ENCODE data around the gene LMBR1L.

The LMBR1L gene

GRCh38 chr12:49051373-49051764 lies 59.3 kb downstream of the LMBR1L start:
- no peak for FAIRE-seq
- DNase-seq (ENCODE audit: insufficient read length, low spot score), result no peak
- no peak for TF ChIP-seq CTCF (IDR thresholded peaks at IDR 0.05; ENCODE audit: insufficient read depth, missing control alignments)

DNA sequence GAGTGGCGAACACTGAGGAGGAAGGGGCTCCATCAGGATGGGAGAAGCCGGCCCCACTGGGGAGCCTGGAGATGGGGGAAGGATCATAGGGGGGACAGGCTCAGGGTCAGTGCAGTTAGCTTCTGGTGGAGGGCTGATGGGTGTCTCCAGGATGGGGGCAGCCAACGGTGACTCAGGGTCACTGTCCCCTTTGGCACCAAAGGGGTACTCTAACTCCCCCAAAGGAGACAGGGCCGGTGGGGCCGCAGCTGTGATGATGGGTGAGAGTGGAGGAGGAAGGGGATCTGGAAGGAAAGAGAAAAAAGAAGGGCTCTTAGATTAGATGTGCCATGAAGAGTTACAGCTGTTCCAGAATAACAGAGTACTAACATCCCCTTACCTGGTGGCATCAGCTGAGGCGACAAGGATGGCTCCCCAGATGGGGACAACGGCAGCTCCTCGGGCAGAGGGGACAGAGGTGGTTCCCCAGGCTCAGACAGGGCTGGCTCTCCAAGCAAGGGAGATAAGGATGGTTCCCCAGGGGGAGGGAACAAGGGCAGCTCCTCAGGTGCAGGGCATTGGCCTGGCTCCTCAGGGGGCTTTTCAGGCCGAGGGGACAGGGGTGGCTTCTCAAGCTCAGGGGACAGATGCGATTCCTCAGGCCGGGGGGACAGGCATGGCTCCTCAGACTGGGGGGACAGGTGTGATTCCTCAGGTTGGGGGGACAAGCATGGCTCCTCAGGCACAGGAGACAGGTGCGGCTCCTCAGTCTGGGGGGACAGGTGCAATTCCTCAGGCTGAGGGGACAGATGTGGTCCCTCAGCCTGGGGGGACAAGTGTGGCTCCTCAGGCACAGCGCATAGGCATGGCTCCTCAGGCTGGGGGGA lies 59.9 kb downstream of the LMBR1L start:
- DNase-seq (ENCODE audit: insufficient read length, low spot score) (no peak), FAIRE-seq (no peak)
- no peak for TF ChIP-seq CTCF (IDR thresholded peaks at IDR 0.05; ENCODE audit: insufficient read depth, missing control alignments)

DNA sequence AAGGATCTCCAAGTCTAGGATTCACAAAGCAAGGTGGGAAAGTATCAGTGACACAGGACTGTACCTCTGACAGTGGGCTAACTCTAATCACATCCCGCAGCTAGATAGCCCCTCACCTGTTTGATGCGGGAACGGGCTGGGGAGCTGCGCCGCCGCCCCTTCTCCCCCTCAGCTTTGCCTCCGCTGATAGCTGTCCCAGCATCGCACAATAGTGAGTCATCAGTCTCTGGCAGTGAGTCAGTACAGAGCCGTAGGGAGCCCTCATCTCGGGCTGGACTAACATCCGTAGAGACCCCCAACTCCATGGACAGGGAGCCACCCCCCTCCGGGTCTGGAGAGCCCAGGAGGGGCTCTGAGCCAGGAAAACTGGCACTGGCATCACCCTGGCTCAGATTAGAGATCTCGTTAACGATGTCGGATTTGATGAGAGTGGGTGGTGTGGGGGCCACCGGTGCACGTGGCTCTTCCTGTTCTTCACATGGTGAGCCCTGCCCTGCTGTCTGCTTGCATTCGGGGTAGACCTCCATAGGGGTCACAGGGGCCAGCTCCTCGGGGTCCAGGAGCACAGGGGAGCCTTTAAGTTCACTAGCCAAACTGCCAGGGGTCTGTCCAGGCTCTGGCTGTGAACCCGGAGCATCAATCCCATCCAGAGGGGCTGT lies 61.0 kb downstream of the LMBR1L start:
- DNase-seq (ENCODE audit: insufficient read length, low spot score) (no peak), FAIRE-seq (no peak)
- no peak for TF ChIP-seq CTCF (IDR thresholded peaks at IDR 0.05; ENCODE audit: insufficient read depth, missing control alignments)

DNA sequence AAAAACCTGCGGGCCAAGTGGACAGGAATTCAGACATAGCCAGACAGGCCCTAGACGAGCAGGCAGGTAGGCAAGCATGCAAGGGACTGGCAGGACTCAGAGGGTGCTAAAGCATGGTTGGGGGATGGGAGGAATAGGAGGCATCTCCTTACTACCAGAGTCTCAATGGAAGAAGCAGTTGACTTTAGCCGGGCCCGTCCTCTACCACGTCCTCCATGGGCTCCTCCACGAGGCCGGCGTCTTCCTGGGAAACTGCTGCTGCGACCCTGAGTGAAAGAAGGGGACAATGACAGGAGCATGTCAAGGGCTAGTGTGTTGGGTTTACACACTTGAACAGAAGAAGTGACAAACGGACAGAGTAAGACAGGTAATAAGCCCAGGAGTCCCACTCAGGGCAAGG lies 61.7 kb downstream of the LMBR1L start:
- FAIRE-seq (no peak), DNase-seq (ENCODE audit: insufficient read length, low spot score) (no peak)
- no peak for TF ChIP-seq CTCF (IDR thresholded peaks at IDR 0.05; ENCODE audit: insufficient read depth, missing control alignments)
